ENCODE results near the gene PTPRT.

PTPRT gene

DNA sequence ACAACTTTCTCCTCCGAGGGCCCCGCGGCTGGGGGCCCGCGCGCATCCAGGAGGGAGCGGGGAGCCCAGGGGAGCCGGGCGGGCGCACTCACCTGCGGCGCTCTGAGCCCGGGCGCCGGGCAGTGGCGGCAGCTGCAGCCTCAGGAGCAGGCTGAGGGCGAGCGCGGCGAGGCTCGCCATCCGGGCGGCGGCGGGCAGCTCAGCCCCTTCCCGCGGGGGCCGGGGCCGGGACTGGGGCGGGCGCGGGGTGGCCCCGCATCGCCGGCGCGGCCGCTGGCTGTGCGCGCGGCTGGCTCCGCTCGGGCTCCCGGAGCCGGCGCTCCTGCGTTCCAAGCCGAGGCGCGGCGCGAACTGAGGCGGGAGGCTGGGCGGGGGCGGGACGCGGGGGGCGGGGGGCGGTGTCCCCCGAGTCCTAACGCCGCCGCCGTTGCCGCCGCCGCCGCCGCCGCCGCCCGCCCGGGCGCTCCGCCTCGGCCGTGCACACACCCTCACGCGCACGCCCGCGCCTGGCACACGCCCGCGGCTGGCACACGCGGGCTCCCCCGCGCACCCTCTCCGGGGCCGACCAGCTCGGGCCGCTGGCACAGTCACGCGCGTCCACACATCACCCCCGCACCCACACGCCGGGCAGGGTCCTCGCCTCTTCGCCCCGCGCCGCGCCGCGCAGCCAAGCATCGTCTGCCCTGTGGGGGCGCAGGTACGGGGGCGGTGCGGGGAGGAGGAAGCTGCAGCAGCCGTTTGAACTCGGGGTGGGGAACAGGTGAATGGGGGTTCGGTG lies at the start of gene PTPRT:
TSS of gene PTPRT (minus strand) at position 353 of the 778 bp plus-strand sequence. CDS start at position 180, 173 bp downstream.
- H3K27me3 ChIP-seq: peaks cover 75% of the 10 kb centered on the region
- H3K27ac ChIP-seq: no peak within 1 kb of the TSS
- TF ChIP-seq, protein P1, sequence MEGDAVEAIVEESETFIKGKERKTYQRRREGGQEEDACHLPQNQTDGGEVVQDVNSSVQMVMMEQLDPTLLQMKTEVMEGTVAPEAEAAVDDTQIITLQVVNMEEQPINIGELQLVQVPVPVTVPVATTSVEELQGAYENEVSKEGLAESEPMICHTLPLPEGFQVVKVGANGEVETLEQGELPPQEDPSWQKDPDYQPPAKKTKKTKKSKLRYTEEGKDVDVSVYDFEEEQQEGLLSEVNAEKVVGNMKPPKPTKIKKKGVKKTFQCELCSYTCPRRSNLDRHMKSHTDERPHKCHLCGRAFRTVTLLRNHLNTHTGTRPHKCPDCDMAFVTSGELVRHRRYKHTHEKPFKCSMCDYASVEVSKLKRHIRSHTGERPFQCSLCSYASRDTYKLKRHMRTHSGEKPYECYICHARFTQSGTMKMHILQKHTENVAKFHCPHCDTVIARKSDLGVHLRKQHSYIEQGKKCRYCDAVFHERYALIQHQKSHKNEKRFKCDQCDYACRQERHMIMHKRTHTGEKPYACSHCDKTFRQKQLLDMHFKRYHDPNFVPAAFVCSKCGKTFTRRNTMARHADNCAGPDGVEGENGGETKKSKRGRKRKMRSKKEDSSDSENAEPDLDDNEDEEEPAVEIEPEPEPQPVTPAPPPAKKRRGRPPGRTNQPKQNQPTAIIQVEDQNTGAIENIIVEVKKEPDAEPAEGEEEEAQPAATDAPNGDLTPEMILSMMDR (IDR thresholded peaks at IDR 0.05): no peak
- no peaks in the 10 kb centered on the region for H3K36me3 ChIP-seq
- H3K4me3 ChIP-seq (ENCODE audit: low read depth in 1 of 2, low read length in 1 of 2): no peak within 1 kb of the TSS
- no peaks in the 10 kb centered on the region for H3K9me3 ChIP-seq
- no peaks in the 10 kb centered on the region for H3K4me1 ChIP-seq (ENCODE audit: control insufficient read depth in 1 of 2, insufficient read depth in 1 of 2, low read depth in 1 of 2, low read length in 1 of 2)

DNA sequence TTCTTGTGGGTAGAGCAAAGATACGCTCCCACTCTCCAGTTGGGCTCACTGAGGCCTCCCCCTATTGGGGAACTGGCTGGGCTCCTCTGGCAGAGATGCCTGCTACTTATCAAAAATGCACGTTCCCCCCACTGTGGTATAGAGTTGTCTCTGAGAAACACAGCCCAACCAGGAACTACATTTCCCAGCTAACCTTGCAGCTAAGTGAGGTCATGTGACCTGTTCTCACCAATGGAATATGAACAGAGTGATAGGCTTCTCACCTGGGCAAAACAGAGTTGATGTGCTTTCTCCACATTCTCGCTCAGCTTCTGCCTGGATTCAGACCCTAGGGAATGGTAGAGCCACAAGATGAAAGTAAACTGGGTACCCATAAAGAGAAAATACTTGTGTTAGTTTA lies 49.1 kb upstream of the PTPRT start:
- no peak overlapping the region for H3K27ac ChIP-seq
- H3K4me1 ChIP-seq (ENCODE audit: control insufficient read depth in 1 of 2, insufficient read depth in 1 of 2, low read depth in 1 of 2, low read length in 1 of 2): no peaks in the 10 kb centered on the region
- H3K4me3 ChIP-seq (ENCODE audit: low read depth in 1 of 2, low read length in 1 of 2): no peak overlapping the region
- H3K36me3 ChIP-seq: no peaks in the 10 kb centered on the region
- TF ChIP-seq, protein P1 (IDR thresholded peaks at IDR 0.05): no peak
- no peaks in the 10 kb centered on the region for H3K9me3 ChIP-seq
- no peaks in the 10 kb centered on the region for H3K27me3 ChIP-seq

DNA sequence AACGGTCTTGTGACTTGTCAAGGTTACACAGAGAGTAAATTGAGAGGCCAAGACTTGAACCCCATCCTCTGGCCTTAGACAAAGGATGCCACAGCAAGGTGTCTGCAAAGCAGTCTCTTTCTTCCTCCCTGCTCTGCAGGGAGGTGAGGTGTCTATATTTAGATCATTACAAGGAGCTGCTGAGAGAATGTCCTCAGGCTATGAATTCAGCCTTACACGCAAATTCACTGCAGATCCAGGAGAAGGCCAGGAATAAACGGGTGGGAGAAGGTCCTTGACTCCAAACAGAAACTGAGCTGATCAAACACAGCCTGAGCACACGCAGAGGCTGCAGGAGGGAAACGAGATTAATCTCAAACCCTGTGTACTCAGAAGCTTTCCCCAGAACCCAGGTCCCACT lies 48.6 kb upstream of the PTPRT start:
- no peaks in the 10 kb centered on the region for H3K9me3 ChIP-seq
- TF ChIP-seq, protein P1 (IDR thresholded peaks at IDR 0.05): no peak
- H3K27ac ChIP-seq: no peak overlapping the region
- H3K36me3 ChIP-seq: no peaks in the 10 kb centered on the region
- H3K4me1 ChIP-seq (ENCODE audit: control insufficient read depth in 1 of 2, insufficient read depth in 1 of 2, low read depth in 1 of 2, low read length in 1 of 2): no peaks in the 10 kb centered on the region
- H3K4me3 ChIP-seq (ENCODE audit: low read depth in 1 of 2, low read length in 1 of 2): no peak overlapping the region
- no peaks in the 10 kb centered on the region for H3K27me3 ChIP-seq

DNA sequence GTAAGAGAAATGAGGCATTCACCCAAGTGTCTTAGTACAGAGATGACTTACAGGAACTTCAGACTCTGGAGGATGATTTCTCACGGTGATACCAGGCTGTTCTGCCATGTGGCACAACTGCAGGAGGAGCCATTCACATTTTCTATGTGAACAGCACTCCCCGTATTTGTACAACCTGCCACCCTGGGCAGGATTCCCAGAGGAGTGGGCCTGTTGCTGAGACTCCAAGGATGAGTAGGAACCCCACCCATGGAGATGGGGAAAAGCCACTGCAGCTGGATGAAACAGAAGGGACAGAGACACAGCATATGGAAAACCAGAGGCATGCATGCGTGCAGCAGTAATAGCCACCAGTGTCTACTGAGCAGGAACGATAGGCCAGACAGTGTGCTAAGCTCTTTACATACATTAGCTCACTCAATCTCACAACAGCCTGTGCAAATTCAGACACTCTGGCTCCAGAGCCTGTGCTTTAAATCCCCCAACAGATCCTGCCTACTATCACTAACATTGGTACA lies 48.0 kb upstream of the PTPRT start:
- no peaks in the 10 kb centered on the region for H3K9me3 ChIP-seq
- no peaks in the 10 kb centered on the region for H3K27me3 ChIP-seq
- TF ChIP-seq, protein P1 (IDR thresholded peaks at IDR 0.05): no peak
- no peak overlapping the region for H3K4me3 ChIP-seq (ENCODE audit: low read depth in 1 of 2, low read length in 1 of 2)
- H3K27ac ChIP-seq: no peak overlapping the region
- H3K4me1 ChIP-seq (ENCODE audit: control insufficient read depth in 1 of 2, insufficient read depth in 1 of 2, low read depth in 1 of 2, low read length in 1 of 2): no peaks in the 10 kb centered on the region
- H3K36me3 ChIP-seq: no peaks in the 10 kb centered on the region

DNA sequence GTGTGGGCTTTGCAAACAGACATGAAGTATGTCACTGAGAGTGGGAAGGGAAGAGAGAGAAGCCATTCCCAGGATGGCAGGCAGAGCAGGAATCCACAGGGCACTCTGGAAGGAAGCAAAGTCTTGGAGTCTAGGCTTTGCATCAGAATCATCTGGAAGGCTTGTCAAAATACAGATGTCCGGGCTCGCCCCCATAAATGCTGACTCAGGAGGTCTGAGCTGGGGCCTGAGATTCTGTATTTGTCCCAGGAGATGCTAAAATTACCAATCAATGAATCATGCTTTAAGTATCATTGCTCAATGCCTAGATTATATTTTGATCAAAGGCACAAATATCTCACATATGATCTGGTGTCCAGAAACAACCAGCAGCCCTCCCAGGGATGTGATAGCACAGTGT lies 46.3 kb upstream of the PTPRT start:
- no peaks in the 10 kb centered on the region for H3K9me3 ChIP-seq
- no peaks in the 10 kb centered on the region for H3K27me3 ChIP-seq
- no peaks in the 10 kb centered on the region for H3K4me1 ChIP-seq (ENCODE audit: control insufficient read depth in 1 of 2, insufficient read depth in 1 of 2, low read depth in 1 of 2, low read length in 1 of 2)
- H3K27ac ChIP-seq: no peak overlapping the region
- H3K36me3 ChIP-seq: no peaks in the 10 kb centered on the region
- TF ChIP-seq, protein P1 (IDR thresholded peaks at IDR 0.05): no peak
- H3K4me3 ChIP-seq (ENCODE audit: low read depth in 1 of 2, low read length in 1 of 2): no peak overlapping the region

Measured in neutrophil (primary cell).